A549 (cell line): ENCODE results near the gene RNF43.

Experiments
- CHD2 ChIP-seq: fragments of 150-350 bp; IDR thresholded peaks from 2 replicates; pipeline ENCODE4 v1.6.1; 2014; ENCODE audit warnings: low read length; ENCODE audit not compliant: partially characterized antibody
- EP300 ChIP-seq, 2 experiments: fragments of >200 bp; sonication (Bioruptor Twin); formaldehyde crosslinking; IDR thresholded peaks; 2 replicates in 1 of 2; 3 replicates in 1 of 2; pipeline ENCODE4 v1.6.1; 2016 to 2017
- SMC3 ChIP-seq: fragments of >200 bp; sonication (Bioruptor Twin); formaldehyde crosslinking; IDR thresholded peaks from 3 replicates; pipeline ENCODE4 v1.6.1; 2018; ENCODE audit warnings: inconsistent platforms
- TF ChIP-seq, protein P1 (sequence below): fragments of >200 bp; sonication (Bioruptor Twin); formaldehyde crosslinking; IDR thresholded peaks from 3 replicates; pipeline ENCODE4 v1.5.1; 2016

DNA sequence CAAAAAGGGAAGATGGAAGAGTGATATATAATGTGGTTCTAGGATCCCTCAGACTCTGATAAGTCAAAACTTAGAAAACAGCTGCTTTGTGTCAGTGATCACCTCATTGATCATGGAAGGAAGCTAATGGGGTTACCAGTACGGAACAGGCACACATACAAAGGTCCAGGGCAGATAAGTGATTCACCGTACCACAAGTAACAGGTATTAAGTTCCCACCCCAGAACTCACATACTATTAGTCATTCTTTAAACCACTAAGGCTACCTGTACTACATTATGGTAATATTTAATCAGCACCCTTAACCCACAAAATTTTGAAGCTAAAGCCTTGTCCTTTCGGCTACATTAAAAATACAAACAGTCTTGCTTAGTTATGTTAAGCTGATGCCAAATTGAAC is 17.4 kb downstream of the RNF43 start:
- TF ChIP-seq EP300 (IDR thresholded peaks at IDR 0.05) (no peak), CHD2 (no peak), SMC3 (no peak)
- TF ChIP-seq, protein P1, sequence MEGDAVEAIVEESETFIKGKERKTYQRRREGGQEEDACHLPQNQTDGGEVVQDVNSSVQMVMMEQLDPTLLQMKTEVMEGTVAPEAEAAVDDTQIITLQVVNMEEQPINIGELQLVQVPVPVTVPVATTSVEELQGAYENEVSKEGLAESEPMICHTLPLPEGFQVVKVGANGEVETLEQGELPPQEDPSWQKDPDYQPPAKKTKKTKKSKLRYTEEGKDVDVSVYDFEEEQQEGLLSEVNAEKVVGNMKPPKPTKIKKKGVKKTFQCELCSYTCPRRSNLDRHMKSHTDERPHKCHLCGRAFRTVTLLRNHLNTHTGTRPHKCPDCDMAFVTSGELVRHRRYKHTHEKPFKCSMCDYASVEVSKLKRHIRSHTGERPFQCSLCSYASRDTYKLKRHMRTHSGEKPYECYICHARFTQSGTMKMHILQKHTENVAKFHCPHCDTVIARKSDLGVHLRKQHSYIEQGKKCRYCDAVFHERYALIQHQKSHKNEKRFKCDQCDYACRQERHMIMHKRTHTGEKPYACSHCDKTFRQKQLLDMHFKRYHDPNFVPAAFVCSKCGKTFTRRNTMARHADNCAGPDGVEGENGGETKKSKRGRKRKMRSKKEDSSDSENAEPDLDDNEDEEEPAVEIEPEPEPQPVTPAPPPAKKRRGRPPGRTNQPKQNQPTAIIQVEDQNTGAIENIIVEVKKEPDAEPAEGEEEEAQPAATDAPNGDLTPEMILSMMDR: no peak
